Measurements from ENCODE around the gene MAP3K9.

Gene MAP3K9

GRCh38 chr14:70816525-70816924 lies 7.2 kb upstream of the MAP3K9 start:
- no peak for DNase-seq

GRCh38 chr14:70814466-70814865 lies 5.2 kb upstream of the MAP3K9 start:
- no peak for DNase-seq

GRCh38 chr14:70812124-70812818 lies 3.0 kb upstream of the MAP3K9 start:
- no peak for DNase-seq

- no peak for DNase-seq
These were observed 2.3 kb upstream of the MAP3K9 start for GRCh38 chr14:70811578-70811977.

- DNase-seq, result no peak
These were observed 1.7 kb upstream of the MAP3K9 start for GRCh38 chr14:70811050-70811449.

- DNase-seq, result no peak
These were observed 1.3 kb upstream of the MAP3K9 start for GRCh38 chr14:70810621-70811020.

GRCh38 chr14:70808416-70809224 lies 693 bp downstream of the MAP3K9 start:
- DNase-seq, result peak; percentile 18 to 26

GRCh38 chr14:70807898-70808415 lies 1.4 kb downstream of the MAP3K9 start:
- peak; percentile 51 to 56 for DNase-seq

GRCh38 chr14:70804556-70805162 lies 4.7 kb downstream of the MAP3K9 start:
- no peak for DNase-seq

GRCh38 chr14:70803321-70804310 lies 5.7 kb downstream of the MAP3K9 start:
- no peak for DNase-seq

- DNase-seq, result no peak
These were observed 6.9 kb downstream of the MAP3K9 start for GRCh38 chr14:70802379-70802778.

- DNase-seq, result no peak
These were observed 7.5 kb downstream of the MAP3K9 start for GRCh38 chr14:70801836-70802235.

GRCh38 chr14:70796551-70796950 lies 12.8 kb downstream of the MAP3K9 start:
- no peak for DNase-seq

- no peak for DNase-seq
These were observed 15.0 kb downstream of the MAP3K9 start for GRCh38 chr14:70794294-70794693.

GRCh38 chr14:70793637-70794036 lies 15.7 kb downstream of the MAP3K9 start:
- no peak for DNase-seq

- no peak for DNase-seq
These were observed 16.4 kb downstream of the MAP3K9 start for GRCh38 chr14:70792939-70793338.

GRCh38 chr14:70791971-70792370 lies 17.3 kb downstream of the MAP3K9 start:
- DNase-seq, result no peak

- DNase-seq, result no peak
These were observed 19.4 kb downstream of the MAP3K9 start for GRCh38 chr14:70789961-70790360.

GRCh38 chr14:70789361-70789760 lies 20.0 kb downstream of the MAP3K9 start:
- DNase-seq, result no peak

- no peak for DNase-seq
These were observed 20.4 kb downstream of the MAP3K9 start for GRCh38 chr14:70788898-70789297.

- no peak for DNase-seq
These were observed 23.8 kb downstream of the MAP3K9 start for GRCh38 chr14:70785556-70785955.

GRCh38 chr14:70784886-70785285 lies 24.4 kb downstream of the MAP3K9 start:
- no peak for DNase-seq
